Measurements from ENCODE around the gene EFCAB6. TPM values are rescaled to one million over a fixed set of nuclear protein-coding genes. Genes with fewer than 3 reads are reported as not detected.

The EFCAB6 gene
- total and polyA plus RNA-seq, 4 experiments from 2014 or later = 0.15 to 0.91 (median 0.84) TPM; not detected in 1

DNA sequence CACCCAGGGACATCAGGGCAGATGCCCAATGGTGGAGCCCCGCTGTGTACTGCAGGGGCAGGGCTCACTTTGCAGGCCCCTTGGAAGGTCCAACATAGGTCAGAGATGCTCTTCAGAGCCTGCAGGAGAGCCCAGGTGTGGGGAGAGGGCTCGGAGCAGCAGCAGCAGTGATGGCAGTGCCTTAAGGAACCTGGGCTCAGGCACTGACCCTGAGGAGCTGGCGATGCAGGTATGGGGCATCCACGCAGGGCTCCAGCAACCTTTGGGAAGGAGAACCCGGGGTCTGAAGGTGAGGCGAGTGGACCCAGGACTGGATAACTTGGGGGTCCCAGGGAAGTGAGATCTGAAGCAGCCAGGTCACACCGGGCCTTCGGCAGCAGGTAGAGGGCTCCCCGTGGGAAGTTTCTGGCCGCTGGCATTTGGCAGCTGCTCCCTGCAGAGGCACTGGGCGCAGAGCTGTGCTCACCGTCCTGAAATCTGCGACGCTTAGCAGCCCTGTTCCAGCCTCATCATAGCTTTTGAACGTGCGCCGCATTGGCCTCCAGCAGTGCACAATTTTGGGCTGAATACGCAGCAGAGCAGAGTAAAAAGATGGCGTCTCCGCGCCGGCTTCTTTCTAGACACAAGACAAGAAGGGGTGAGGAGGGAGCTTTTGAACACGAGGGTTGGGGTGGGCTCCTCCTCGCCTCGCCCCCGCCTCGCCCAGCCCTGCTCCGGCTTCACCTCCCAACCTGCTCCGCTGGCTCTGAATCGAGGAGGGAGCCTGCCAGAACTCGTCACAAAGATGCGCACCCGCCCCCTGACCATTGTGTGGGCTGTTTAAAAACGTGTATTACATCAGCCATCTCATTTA is 281.5 kb downstream of the EFCAB6 start:
- Histone ChIP-seq H3K9me3 (ENCODE audit: control insufficient read depth in 1 of 2, low read length in 2 of 2) (no peaks in the 10 kb centered on the region), H3K36me3 (ENCODE audit: insufficient read depth, low read length) (no peaks in the 10 kb centered on the region), H3K4me1 (ENCODE audit: insufficient read depth, low read length) (no peaks in the 10 kb centered on the region), H3K27me3 (ENCODE audit: insufficient read depth, low read length) (no peaks in the 10 kb centered on the region), H3K27ac (ENCODE audit: low read depth, low read length) (no peak overlapping the region), H3K4me3 (ENCODE audit: low read length in 2 of 2) (no peak overlapping the region)
- no peak for DNase-seq
- Mint-ChIP-seq H3K4me3 (no peak overlapping the region), H3K9me3 (peaks cover 0 to 1% (median 0%) of the 10 kb centered on the region in 8 donors), H3K4me1 (no peaks in the 10 kb centered on the region), H3K36me3 (no peaks in the 10 kb centered on the region), H3K27ac (no peak overlapping the region), H3K27me3 (peaks cover 0 to 2% of the 10 kb centered on the region in 2 donors)
- intact Hi-C loops (cut with micrococcal nuclease) = no loop called here
- ChIA-PET POLR2A (ENCODE audit: partially characterized antibody) (no interaction called here), CTCF (ENCODE audit: partially characterized antibody) (no interaction called here)

DNA sequence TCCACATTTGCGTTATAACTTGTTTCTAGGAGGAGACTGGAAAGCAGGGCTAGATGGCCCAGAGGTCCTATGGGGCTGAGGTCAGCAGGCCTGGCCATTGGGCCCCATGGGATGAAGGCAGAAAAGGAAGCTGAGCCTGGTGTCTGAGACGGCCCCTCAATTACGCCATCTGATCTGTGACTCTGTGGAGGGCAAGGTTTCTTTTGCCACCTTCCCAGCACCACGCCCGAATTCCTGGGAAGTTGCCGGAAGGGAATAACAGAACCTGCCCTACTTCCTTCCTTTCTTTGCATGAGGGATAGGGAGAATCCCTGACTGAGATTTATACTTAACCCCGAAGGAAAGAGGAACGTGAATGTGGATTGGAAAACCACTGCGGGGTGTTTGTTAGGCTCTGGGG is 282.2 kb downstream of the EFCAB6 start:
- POLR2A ChIA-PET (ENCODE audit: partially characterized antibody) = no interaction called here
- Histone ChIP-seq H3K9me3 (ENCODE audit: control insufficient read depth in 1 of 2, low read length in 2 of 2) (no peaks in the 10 kb centered on the region), H3K4me1 (ENCODE audit: insufficient read depth, low read length) (no peaks in the 10 kb centered on the region), H3K4me3 (ENCODE audit: low read length in 2 of 2) (no peak overlapping the region), H3K36me3 (ENCODE audit: insufficient read depth, low read length) (no peaks in the 10 kb centered on the region), H3K27ac (ENCODE audit: low read depth, low read length) (no peak overlapping the region), H3K27me3 (ENCODE audit: insufficient read depth, low read length) (no peaks in the 10 kb centered on the region)
- Mint-ChIP-seq H3K4me3 (no peak overlapping the region), H3K36me3 (no peaks in the 10 kb centered on the region), H3K9me3 (no peaks in the 10 kb centered on the region), H3K27ac (no peak overlapping the region), H3K27me3 (no peaks in the 10 kb centered on the region), H3K4me1 (no peaks in the 10 kb centered on the region)
- intact Hi-C loops (cut with micrococcal nuclease) = no loop called here
- CTCF ChIA-PET (ENCODE audit: partially characterized antibody) = no interaction called here
- DNase-seq = no peak

DNA sequence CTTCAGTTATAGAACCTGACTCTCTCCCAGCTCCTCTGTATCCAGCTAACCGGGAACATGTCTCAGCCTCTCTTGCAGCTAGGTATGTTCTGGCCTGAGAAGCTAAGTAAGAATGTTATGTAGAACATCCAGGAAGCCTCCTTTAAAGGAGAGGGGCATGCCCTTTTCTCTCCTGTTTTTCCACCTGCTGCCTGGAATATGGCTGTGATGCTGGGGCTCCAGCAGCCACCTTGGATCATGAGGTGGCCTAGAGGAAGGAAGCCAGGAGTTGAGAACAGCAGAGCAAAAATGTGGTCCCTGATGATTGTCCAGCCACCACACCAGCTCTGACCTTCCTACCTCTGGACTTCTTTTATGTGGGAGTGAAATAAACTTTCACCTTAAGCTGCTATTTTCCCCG is 282.6 kb downstream of the EFCAB6 start:
- POLR2A ChIA-PET (ENCODE audit: partially characterized antibody) = no interaction called here
- H3K9me3 ChIP-seq (ENCODE audit: control insufficient read depth in 1 of 2, low read length in 2 of 2) = no peaks in the 10 kb centered on the region
- H3K4me1 ChIP-seq (ENCODE audit: insufficient read depth, low read length) = no peaks in the 10 kb centered on the region
- intact Hi-C loops (cut with micrococcal nuclease) = no loop called here
- Mint-ChIP-seq H3K9me3 (no peaks in the 10 kb centered on the region), H3K27ac (no peak overlapping the region), H3K4me1 (no peaks in the 10 kb centered on the region), H3K27me3 (no peaks in the 10 kb centered on the region), H3K36me3 (no peaks in the 10 kb centered on the region), H3K4me3 (no peak overlapping the region)
- DNase-seq = no peak
- no peak overlapping the region for H3K4me3 ChIP-seq (ENCODE audit: low read length in 2 of 2)
- CTCF ChIA-PET (ENCODE audit: partially characterized antibody) = no interaction called here
- H3K27me3 ChIP-seq (ENCODE audit: insufficient read depth, low read length) = no peaks in the 10 kb centered on the region
- no peak overlapping the region for H3K27ac ChIP-seq (ENCODE audit: low read depth, low read length)
- H3K36me3 ChIP-seq (ENCODE audit: insufficient read depth, low read length) = no peaks in the 10 kb centered on the region

DNA sequence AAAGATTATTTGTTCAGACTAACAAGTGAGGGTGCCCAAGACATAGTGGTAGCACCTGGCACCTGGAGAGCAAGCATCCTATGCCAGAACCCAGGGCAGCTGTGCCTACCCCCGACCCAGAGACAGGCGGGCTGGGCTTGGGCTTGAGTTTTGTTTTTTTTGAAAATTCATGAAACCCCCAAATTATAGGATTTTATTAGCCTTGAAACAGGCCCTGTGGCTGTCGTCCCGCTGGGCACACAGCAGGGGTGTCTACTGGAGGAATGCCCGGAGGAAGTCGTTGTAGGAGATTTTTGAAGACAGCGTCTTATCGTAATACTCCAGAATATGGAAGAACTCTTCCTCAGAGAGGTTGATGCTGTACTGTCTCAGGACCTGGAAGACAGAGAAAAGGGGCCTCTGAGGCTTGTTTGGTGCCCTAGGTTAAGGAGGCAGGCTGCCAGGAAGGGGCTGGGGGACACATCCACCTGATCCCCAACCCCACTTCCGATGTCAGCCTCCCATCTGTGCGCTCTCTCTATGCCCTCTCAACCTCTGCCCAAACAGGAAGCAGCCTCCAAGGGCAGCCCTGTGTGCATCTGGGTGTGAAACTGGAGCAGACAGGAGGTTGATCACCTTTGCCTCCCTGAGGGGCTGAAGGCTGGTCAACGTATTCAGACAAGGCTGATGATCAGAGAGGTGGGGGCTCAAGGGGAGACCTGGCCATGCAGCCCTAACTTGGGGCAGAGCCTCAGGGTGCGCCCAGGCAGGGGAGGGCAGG is 283.3 kb downstream of the EFCAB6 start:
- Histone ChIP-seq H3K4me3 (ENCODE audit: low read length in 2 of 2) (no peak overlapping the region), H3K36me3 (ENCODE audit: insufficient read depth, low read length) (no peaks in the 10 kb centered on the region), H3K4me1 (ENCODE audit: insufficient read depth, low read length) (no peaks in the 10 kb centered on the region), H3K9me3 (ENCODE audit: control insufficient read depth in 1 of 2, low read length in 2 of 2) (no peaks in the 10 kb centered on the region), H3K27me3 (ENCODE audit: insufficient read depth, low read length) (no peaks in the 10 kb centered on the region), H3K27ac (ENCODE audit: low read depth, low read length) (no peak overlapping the region)
- DNase-seq = no peak
- Mint-ChIP-seq H3K4me3 (no peak overlapping the region), H3K27me3 (no peaks in the 10 kb centered on the region), H3K4me1 (no peaks in the 10 kb centered on the region), H3K27ac (no peak overlapping the region), H3K9me3 (no peaks in the 10 kb centered on the region), H3K36me3 (no peaks in the 10 kb centered on the region)
- CTCF ChIA-PET (ENCODE audit: partially characterized antibody) = no interaction called here
- intact Hi-C loops (cut with micrococcal nuclease) = no loop called here
- POLR2A ChIA-PET (ENCODE audit: partially characterized antibody) = no interaction called here

DNA sequence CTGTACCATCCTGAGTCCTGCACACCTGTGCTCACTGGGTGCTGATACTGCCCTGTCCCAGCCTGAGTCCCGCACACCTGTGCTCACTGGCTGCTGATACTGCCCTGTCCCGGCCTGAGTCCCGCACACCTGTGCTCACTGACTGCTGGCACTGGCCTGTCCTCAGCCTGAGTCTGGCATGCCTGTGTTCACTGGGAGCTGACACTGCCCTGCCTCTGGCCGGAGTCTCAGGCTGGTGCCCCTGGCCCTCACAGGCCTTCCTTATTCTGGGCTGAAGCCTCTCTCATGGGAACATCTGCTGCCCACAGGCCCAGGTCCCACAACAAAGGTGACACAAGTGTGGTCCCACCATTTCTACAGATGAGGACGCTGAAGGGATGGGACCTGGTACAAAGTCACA is 285.2 kb downstream of the EFCAB6 start:
- H3K4me3 Mint-ChIP-seq = no peak overlapping the region
- H3K27me3 Mint-ChIP-seq = no peaks in the 10 kb centered on the region
- no peaks in the 10 kb centered on the region for H3K9me3 Mint-ChIP-seq
- CTCF ChIA-PET (ENCODE audit: partially characterized antibody) = no interaction called here
- H3K27ac ChIP-seq (ENCODE audit: low read depth, low read length) = no peak overlapping the region
- H3K27me3 ChIP-seq (ENCODE audit: insufficient read depth, low read length) = no peaks in the 10 kb centered on the region
- POLR2A ChIA-PET (ENCODE audit: partially characterized antibody) = no interaction called here
- H3K9me3 ChIP-seq (ENCODE audit: control insufficient read depth in 1 of 2, low read length in 2 of 2) = no peaks in the 10 kb centered on the region
- no peaks in the 10 kb centered on the region for H3K36me3 Mint-ChIP-seq
- no peak overlapping the region for H3K27ac Mint-ChIP-seq
- intact Hi-C loops (cut with micrococcal nuclease) = no loop called here
- H3K4me1 Mint-ChIP-seq = no peaks in the 10 kb centered on the region
- no peak for DNase-seq
- no peaks in the 10 kb centered on the region for H3K36me3 ChIP-seq (ENCODE audit: insufficient read depth, low read length)
- H3K4me1 ChIP-seq (ENCODE audit: insufficient read depth, low read length) = no peaks in the 10 kb centered on the region
- H3K4me3 ChIP-seq (ENCODE audit: low read length in 2 of 2) = no peak overlapping the region

DNA sequence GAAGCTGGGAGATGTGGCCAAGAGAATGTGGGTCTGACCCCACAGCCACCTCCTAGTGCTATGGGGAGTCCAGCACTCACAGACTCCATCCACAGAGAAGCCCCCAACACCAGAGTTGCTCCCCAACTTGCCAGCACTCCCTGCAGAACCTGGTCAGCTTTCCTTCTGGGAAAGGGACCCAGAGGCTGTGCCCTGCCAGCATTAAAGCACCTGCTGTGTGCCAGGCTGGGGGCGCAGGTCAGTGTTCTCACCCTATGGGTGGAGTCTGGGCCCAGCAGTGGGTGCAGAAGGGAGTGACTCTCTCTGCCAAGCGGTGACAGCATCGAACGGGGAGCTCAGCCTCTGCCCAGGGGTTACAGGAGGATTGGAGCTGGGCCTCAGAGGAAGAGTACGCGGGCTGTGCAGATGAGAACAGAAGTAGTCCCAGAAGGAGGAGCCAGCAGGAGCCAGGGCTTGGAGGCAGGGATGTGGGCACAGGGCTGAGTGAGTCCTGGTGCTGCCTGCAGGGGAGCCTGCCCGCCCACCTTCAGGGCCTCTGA is 285.9 kb downstream of the EFCAB6 start:
- no peak for DNase-seq
- POLR2A ChIA-PET (ENCODE audit: partially characterized antibody) = no interaction called here
- no peak overlapping the region for H3K27ac Mint-ChIP-seq

DNA sequence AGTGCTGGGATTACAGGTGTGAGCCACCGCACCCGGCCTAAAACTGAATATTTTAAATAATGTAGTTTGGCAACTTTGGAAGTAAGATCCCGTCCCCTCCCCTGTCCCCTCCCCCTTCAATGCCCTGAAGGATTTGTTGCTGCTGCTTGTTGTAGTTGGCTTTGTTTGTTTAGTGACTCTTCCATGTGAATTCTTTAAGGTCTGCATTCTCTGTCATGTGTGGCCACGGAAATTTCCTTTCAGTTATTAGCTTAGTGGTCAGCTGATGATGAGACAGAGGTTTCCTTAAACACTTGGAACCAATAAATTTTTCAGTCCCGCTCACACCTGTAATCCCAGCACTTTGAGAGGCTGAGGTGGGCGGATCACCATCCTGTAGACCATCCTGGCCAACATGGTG is 290.4 kb downstream of the EFCAB6 start:
- intact Hi-C loops (cut with micrococcal nuclease) = no loop called here
- no peaks in the 10 kb centered on the region for H3K4me1 Mint-ChIP-seq
- DNase-seq = no peak
- H3K36me3 Mint-ChIP-seq = no peaks in the 10 kb centered on the region
- H3K4me3 Mint-ChIP-seq = no peak overlapping the region
- CTCF ChIA-PET (ENCODE audit: partially characterized antibody) = interaction anchor here (0.7 kb wide), 1 partner anchor 36 kb away, joined by 4 read pairs; no protein-coding TSS in a partner anchor
- Histone ChIP-seq H3K4me3 (ENCODE audit: low read length in 2 of 2) (no peak overlapping the region), H3K4me1 (ENCODE audit: insufficient read depth, low read length) (no peaks in the 10 kb centered on the region), H3K9me3 (ENCODE audit: control insufficient read depth in 1 of 2, low read length in 2 of 2) (no peaks in the 10 kb centered on the region), H3K27me3 (ENCODE audit: insufficient read depth, low read length) (no peaks in the 10 kb centered on the region), H3K27ac (ENCODE audit: low read depth, low read length) (no peak overlapping the region), H3K36me3 (ENCODE audit: insufficient read depth, low read length) (no peaks in the 10 kb centered on the region)
- no peak overlapping the region for H3K27ac Mint-ChIP-seq
- peaks cover 0 to 1% of the 10 kb centered on the region in 2 donors for H3K27me3 Mint-ChIP-seq
- POLR2A ChIA-PET (ENCODE audit: partially characterized antibody) = no interaction called here
- no peaks in the 10 kb centered on the region for H3K9me3 Mint-ChIP-seq

More for the DNA sequence above, 285.9 kb downstream of the EFCAB6 start:
- intact Hi-C loops (cut with micrococcal nuclease) = no loop called here
- H3K4me1 ChIP-seq (ENCODE audit: insufficient read depth, low read length) = no peaks in the 10 kb centered on the region
- no peaks in the 10 kb centered on the region for H3K36me3 ChIP-seq (ENCODE audit: insufficient read depth, low read length)
- H3K4me3 Mint-ChIP-seq = no peak overlapping the region
- CTCF ChIA-PET (ENCODE audit: partially characterized antibody) = no interaction called here
- no peaks in the 10 kb centered on the region for H3K9me3 ChIP-seq (ENCODE audit: control insufficient read depth in 1 of 2, low read length in 2 of 2)
- no peak overlapping the region for H3K27ac ChIP-seq (ENCODE audit: low read depth, low read length)
- H3K4me1 Mint-ChIP-seq = no peaks in the 10 kb centered on the region
- no peaks in the 10 kb centered on the region for H3K9me3 Mint-ChIP-seq
- no peaks in the 10 kb centered on the region for H3K36me3 Mint-ChIP-seq
- no peak overlapping the region for H3K4me3 ChIP-seq (ENCODE audit: low read length in 2 of 2)
- no peaks in the 10 kb centered on the region for H3K27me3 ChIP-seq (ENCODE audit: insufficient read depth, low read length)
- H3K27me3 Mint-ChIP-seq = peaks cover 0 to 1% of the 10 kb centered on the region in 2 donors

All from CD4-positive, alpha-beta memory T cell (primary cell).